WERI-Rb-1 (cell line): ENCODE results near the gene FHAD1.

Source experiments
- DNase-seq: peaks from one replicate; pipeline ENCODE4 v3.0.0-alpha.2; 2020
- H3K27ac ChIP-seq: fragments of 250-450 bp; sonication (Bioruptor Pico); 2 replicates; pipeline ENCODE4 v1.5.1; 2020; ENCODE audit warnings: mild to moderate bottlenecking, moderate library complexity
- H3K27me3 ChIP-seq: fragments of 250-450 bp; sonication (Bioruptor Pico); 2 replicates; pipeline ENCODE4 v1.5.1; 2021; ENCODE audit warnings: mild to moderate bottlenecking, low read depth, moderate library complexity; ENCODE audit not compliant: insufficient read depth, severe bottlenecking
- H3K36me3 ChIP-seq: fragments of 250-450 bp; sonication (Bioruptor Pico); 2 replicates; pipeline ENCODE4 v1.5.1; 2020; ENCODE audit warnings: mild to moderate bottlenecking, moderate library complexity
- H3K4me3 ChIP-seq: 2 replicates; pipeline ENCODE4 v1.5.1; 2011; ENCODE audit warnings: low read depth, mild to moderate bottlenecking, control low read depth, low read length
- H3K9me3 ChIP-seq: fragments of 250-450 bp; sonication (Bioruptor Pico); 2 replicates; pipeline ENCODE4 v1.5.1; 2021; ENCODE audit warnings: mild to moderate bottlenecking, moderate library complexity; ENCODE audit not compliant: severe bottlenecking
- CTCF ChIP-seq: IDR thresholded peaks from 2 replicates; pipeline ENCODE4 v1.5.1; 2011; ENCODE audit warnings: low read depth, mild to moderate bottlenecking, control low read depth, inconsistent platforms, low read length

Gene FHAD1

GRCh38 chr1:15204931-15205330, 42.1 kb upstream of the FHAD1 start:
- Histone ChIP-seq H3K27ac (no peak overlapping the region), H3K4me3 (no peak overlapping the region), H3K9me3 (no peaks in the 10 kb centered on the region), H3K27me3 (no peaks in the 10 kb centered on the region), H3K36me3 (no peaks in the 10 kb centered on the region; the same call in none of the 2 replicates)
- DNase-seq = no peak
- TF ChIP-seq CTCF = no peak

GRCh38 chr1:15205586-15206346, 41.3 kb upstream of the FHAD1 start:
- Histone ChIP-seq H3K27ac (no peak overlapping the region), H3K36me3 (no peaks in the 10 kb centered on the region; the same call in none of the 2 replicates), H3K4me3 (no peak overlapping the region), H3K27me3 (no peaks in the 10 kb centered on the region), H3K9me3 (no peaks in the 10 kb centered on the region)
- DNase-seq = no peak
- TF ChIP-seq CTCF = no peak

- no peaks in the 10 kb centered on the region; the same call in none of the 2 replicates for H3K36me3 ChIP-seq
- DNase-seq = no peak
- no peak overlapping the region for H3K4me3 ChIP-seq
- TF ChIP-seq CTCF = no peak
- H3K27ac ChIP-seq = no peak overlapping the region
- no peaks in the 10 kb centered on the region for H3K27me3 ChIP-seq
- no peaks in the 10 kb centered on the region for H3K9me3 ChIP-seq
Measured at GRCh38 chr1:15206418-15207030, 40.5 kb upstream of the FHAD1 start.

GRCh38 chr1:15207031-15207828, 39.8 kb upstream of the FHAD1 start:
- no peak overlapping the region for H3K4me3 ChIP-seq
- TF ChIP-seq CTCF = no peak
- no peaks in the 10 kb centered on the region for H3K9me3 ChIP-seq
- no peaks in the 10 kb centered on the region for H3K27me3 ChIP-seq
- DNase-seq = no peak
- no peaks in the 10 kb centered on the region; the same call in none of the 2 replicates for H3K36me3 ChIP-seq
- H3K27ac ChIP-seq = no peak overlapping the region

- Histone ChIP-seq H3K4me3 (no peak overlapping the region), H3K9me3 (no peaks in the 10 kb centered on the region), H3K27ac (no peak overlapping the region), H3K36me3 (no peaks in the 10 kb centered on the region; the same call in none of the 2 replicates), H3K27me3 (no peaks in the 10 kb centered on the region)
- no peak for TF ChIP-seq CTCF
- DNase-seq = no peak
Measured at GRCh38 chr1:15207829-15208429, 39.1 kb upstream of the FHAD1 start.
